ENCODE measurements around the gene CASP7. TPM values are rescaled to one million over a fixed set of nuclear protein-coding genes. Genes with fewer than 3 reads are reported as not detected.
"Not testable (repeated sequence)": the region's sequence is repeated elsewhere in the genome, so short reads cannot be mapped to it uniquely, and the experiment has no call there.

Gene CASP7
- polyA plus RNA-seq, 2 donors = 8.3 to 11.0 TPM

DNA sequence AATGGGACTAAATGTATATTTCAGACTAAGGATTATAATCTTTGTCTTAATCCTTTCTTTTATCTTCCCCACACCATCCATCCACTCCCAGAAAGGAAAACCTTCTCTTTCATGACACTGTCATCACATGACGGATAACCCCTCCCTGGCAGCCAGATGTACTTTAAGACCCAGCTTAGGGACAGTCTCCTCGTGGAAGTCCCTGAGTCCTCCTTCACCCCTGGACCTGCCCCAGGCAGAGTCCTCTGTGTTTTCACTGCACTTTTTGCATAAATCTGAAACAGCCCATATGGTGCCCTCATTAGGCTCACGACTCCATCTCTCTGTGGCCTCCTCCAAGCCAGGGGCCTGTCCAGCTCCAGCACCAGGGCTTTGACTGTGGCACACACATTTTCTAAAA, 31.9 kb upstream of the CASP7 start:
- WGBS, 2 donors = 76 to 80% methylated on average over 3 of the region's 3 CpGs
- peaks cover 0 to 2% of the 10 kb centered on the region in 2 donors for H3K4me1 ChIP-seq (ENCODE audit: control insufficient read depth in 2 of 2, insufficient read depth in 2 of 2, low read length in 1 of 2)
- no peak overlapping the region for H3K27ac ChIP-seq (ENCODE audit: low read depth in 2 of 2, low read length in 1 of 2)

DNA sequence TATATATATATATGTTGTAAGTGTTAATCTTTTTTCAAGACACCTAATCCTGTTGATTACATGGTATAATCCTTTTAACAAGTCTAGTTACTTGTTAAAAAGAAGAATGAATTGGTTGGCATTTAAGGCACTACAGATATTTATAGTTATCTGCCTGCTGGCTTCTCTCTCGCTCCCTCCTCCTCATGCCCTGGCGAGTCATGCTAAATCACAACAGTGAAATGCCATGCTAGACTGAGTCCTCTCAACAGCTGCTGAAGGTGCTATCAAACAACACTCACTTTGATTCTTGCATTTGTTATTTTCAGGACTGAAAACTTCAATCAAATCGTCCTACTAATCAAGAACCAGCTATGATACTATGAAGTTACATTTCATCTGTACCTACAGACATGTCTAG, 31.2 kb upstream of the CASP7 start:
- no peak overlapping the region for H3K27ac ChIP-seq (ENCODE audit: low read depth in 2 of 2, low read length in 1 of 2)
- no peaks in the 10 kb centered on the region for H3K27me3 ChIP-seq (ENCODE audit: control insufficient read depth in 1 of 2, insufficient read depth in 2 of 2, low read length in 2 of 2)
- H3K4me1 ChIP-seq (ENCODE audit: control insufficient read depth in 2 of 2, insufficient read depth in 2 of 2, low read length in 1 of 2) = peaks cover 0 to 2% of the 10 kb centered on the region in 2 donors
- H3K9me3 ChIP-seq (ENCODE audit: control insufficient read depth in 2 of 2, insufficient read depth in 1 of 2, low read depth in 1 of 2, low read length in 1 of 2) = no peaks in the 10 kb centered on the region
- 42 to 57% methylated on average over 3 of the region's 3 CpGs for WGBS, 2 donors
- no peak overlapping the region for H3K4me3 ChIP-seq (ENCODE audit: low read depth in 1 of 2, low read length in 2 of 2)
- no peaks in the 10 kb centered on the region for H3K36me3 ChIP-seq (ENCODE audit: control insufficient read depth in 2 of 2, insufficient read depth in 2 of 2, low read length in 1 of 2)

More for the DNA sequence above, 31.9 kb upstream of the CASP7 start:
- Histone ChIP-seq H3K27me3 (ENCODE audit: control insufficient read depth in 1 of 2, insufficient read depth in 2 of 2, low read length in 2 of 2) (no peaks in the 10 kb centered on the region), H3K4me3 (ENCODE audit: low read depth in 1 of 2, low read length in 2 of 2) (no peak overlapping the region), H3K9me3 (ENCODE audit: control insufficient read depth in 2 of 2, insufficient read depth in 1 of 2, low read depth in 1 of 2, low read length in 1 of 2) (no peaks in the 10 kb centered on the region), H3K36me3 (ENCODE audit: control insufficient read depth in 2 of 2, insufficient read depth in 2 of 2, low read length in 1 of 2) (no peaks in the 10 kb centered on the region)

DNA sequence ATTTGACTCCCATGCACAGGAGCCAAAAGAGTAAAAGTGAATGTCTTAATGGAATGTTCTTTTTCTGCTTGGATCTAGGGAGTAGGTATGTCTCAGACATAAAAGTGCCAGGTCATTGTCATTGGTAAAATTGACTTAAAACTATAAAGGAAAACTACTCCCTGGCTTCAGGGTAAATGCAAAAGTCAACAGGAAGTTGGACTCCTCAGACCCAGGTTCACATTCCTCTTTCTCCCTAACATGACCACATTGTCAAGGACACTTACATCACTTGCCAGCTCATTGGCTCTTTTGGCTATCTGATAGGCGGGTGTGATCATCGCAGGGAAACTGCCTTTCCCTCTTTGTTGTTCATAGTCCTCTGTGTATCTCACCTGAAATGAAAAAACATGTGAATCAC, 29.5 kb upstream of the CASP7 start:
- Histone ChIP-seq H3K4me3 (ENCODE audit: low read depth in 1 of 2, low read length in 2 of 2) (no peak overlapping the region), H3K9me3 (ENCODE audit: control insufficient read depth in 2 of 2, insufficient read depth in 1 of 2, low read depth in 1 of 2, low read length in 1 of 2) (no peaks in the 10 kb centered on the region), H3K36me3 (ENCODE audit: control insufficient read depth in 2 of 2, insufficient read depth in 2 of 2, low read length in 1 of 2) (no peaks in the 10 kb centered on the region), H3K27me3 (ENCODE audit: control insufficient read depth in 1 of 2, insufficient read depth in 2 of 2, low read length in 2 of 2) (no peaks in the 10 kb centered on the region), H3K4me1 (ENCODE audit: control insufficient read depth in 2 of 2, insufficient read depth in 2 of 2, low read length in 1 of 2) (peaks cover 0 to 2% of the 10 kb centered on the region in 2 donors), H3K27ac (ENCODE audit: low read depth in 2 of 2, low read length in 1 of 2) (no peak overlapping the region)
- 87 to 93% methylated on average over 2 of the region's 2 CpGs for WGBS, 2 donors

DNA sequence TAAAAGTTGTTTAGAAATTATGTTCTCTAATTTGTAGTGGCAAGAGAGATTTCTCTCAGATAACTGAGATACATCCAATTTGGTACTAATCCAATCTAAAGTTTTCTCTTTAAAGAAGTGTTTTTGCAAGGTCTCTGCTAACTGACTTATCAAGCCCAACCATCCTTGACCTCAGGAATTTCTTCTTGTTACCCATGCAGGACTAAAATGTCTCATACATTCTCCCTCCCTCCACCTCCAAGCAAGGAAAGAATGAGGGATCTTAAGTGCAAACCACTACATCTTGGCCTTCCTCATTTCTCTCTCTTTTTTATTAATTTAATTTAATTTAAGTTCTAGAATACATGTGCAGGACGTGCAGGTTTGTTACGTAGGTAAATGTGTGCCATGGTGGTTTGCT, 28.7 kb upstream of the CASP7 start:
- Histone ChIP-seq H3K4me1 (ENCODE audit: control insufficient read depth in 2 of 2, insufficient read depth in 2 of 2, low read length in 1 of 2) (peaks cover 0 to 2% of the 10 kb centered on the region in 2 donors), H3K9me3 (ENCODE audit: control insufficient read depth in 2 of 2, insufficient read depth in 1 of 2, low read depth in 1 of 2, low read length in 1 of 2) (no peaks in the 10 kb centered on the region), H3K36me3 (ENCODE audit: control insufficient read depth in 2 of 2, insufficient read depth in 2 of 2, low read length in 1 of 2) (no peaks in the 10 kb centered on the region), H3K27me3 (ENCODE audit: control insufficient read depth in 1 of 2, insufficient read depth in 2 of 2, low read length in 2 of 2) (no peaks in the 10 kb centered on the region), H3K27ac (ENCODE audit: low read depth in 2 of 2, low read length in 1 of 2) (no peak overlapping the region), H3K4me3 (ENCODE audit: low read depth in 1 of 2, low read length in 2 of 2) (no peak overlapping the region)
- WGBS, 2 donors = 94 to 96% methylated on average over 2 of the region's 2 CpGs

DNA sequence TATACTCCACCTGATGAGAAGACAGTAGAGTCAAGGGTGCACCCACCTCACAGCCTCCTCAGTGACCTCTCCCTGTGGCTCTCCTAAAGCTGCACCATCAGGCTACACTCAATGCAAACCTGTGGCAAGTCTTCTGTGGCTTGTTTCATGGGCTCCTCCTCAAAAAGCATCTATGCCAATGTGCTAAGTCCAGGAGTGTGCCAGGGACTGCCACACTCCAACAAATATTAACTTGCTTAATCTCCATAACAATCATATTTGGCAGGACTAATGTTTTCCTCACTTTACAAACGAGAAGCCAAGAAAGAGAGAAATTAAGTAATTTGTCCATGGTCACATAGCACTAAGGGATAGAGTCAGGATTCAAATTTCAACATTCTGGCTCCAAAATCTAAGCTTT, 27.8 kb upstream of the CASP7 start:
- Histone ChIP-seq H3K27me3 (ENCODE audit: control insufficient read depth in 1 of 2, insufficient read depth in 2 of 2, low read length in 2 of 2) (no peaks in the 10 kb centered on the region), H3K9me3 (ENCODE audit: control insufficient read depth in 2 of 2, insufficient read depth in 1 of 2, low read depth in 1 of 2, low read length in 1 of 2) (no peaks in the 10 kb centered on the region)

DNA sequence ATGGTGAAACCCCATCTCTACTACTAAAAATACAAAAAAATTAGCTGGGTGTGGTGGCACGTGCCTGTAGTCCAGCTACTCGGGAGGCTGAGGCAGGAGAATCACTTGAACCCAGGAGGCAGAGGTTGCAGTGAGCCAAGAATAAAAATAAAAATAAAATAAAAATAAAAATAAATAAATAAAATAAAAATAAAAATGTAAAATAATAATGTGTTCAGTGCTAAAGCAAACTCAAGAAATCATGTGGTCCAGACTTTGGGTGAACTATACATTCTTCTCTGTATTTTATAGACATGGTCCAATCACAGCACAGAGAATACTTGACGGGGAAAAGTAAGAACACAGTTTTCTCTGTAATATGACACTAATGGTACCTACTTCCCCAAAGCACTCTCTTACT, 27.3 kb upstream of the CASP7 start:
- H3K4me1 ChIP-seq (ENCODE audit: control insufficient read depth in 2 of 2, insufficient read depth in 2 of 2, low read length in 1 of 2); H3K9me3 ChIP-seq (ENCODE audit: control insufficient read depth in 2 of 2, insufficient read depth in 1 of 2, low read depth in 1 of 2, low read length in 1 of 2); H3K27ac ChIP-seq (ENCODE audit: low read depth in 2 of 2, low read length in 1 of 2); H3K27me3 ChIP-seq (ENCODE audit: control insufficient read depth in 1 of 2, insufficient read depth in 2 of 2, low read length in 2 of 2); H3K36me3 ChIP-seq (ENCODE audit: control insufficient read depth in 2 of 2, insufficient read depth in 2 of 2, low read length in 1 of 2); H3K4me3 ChIP-seq (ENCODE audit: low read depth in 1 of 2, low read length in 2 of 2): not testable (repeated sequence)
- WGBS, 2 donors = 83 to 90% methylated on average over 3 of the region's 3 CpGs

More for the DNA sequence above, 27.8 kb upstream of the CASP7 start:
- H3K36me3 ChIP-seq (ENCODE audit: control insufficient read depth in 2 of 2, insufficient read depth in 2 of 2, low read length in 1 of 2) = no peaks in the 10 kb centered on the region
- WGBS, 2 donors = 26 to 30% methylated on average over 1 of the region's 1 CpG
- H3K4me1 ChIP-seq (ENCODE audit: control insufficient read depth in 2 of 2, insufficient read depth in 2 of 2, low read length in 1 of 2) = peaks cover 0 to 2% of the 10 kb centered on the region in 2 donors
- no peak overlapping the region for H3K27ac ChIP-seq (ENCODE audit: low read depth in 2 of 2, low read length in 1 of 2)
- H3K4me3 ChIP-seq (ENCODE audit: low read depth in 1 of 2, low read length in 2 of 2) = no peak overlapping the region

DNA sequence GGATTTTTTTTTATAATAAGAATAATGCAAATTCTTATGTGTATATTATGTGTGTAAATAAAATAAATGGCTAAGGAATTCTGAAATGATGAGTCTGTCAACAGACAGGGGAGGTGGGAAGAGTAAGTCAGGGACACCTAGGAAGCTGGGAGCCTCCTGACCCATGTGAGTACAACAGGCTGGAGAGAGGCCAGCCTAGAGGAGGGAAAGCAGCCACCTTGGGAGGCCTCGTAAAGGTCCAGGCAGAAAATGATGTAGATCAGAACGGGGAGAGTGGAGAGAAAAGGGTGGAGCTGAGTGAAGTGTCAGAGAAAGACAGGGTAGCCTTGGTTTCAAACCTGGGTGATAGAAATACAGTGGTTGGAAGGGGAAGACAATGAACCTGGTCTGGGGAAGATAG, 22.8 kb upstream of the CASP7 start:
- no peaks in the 10 kb centered on the region for H3K36me3 ChIP-seq (ENCODE audit: control insufficient read depth in 2 of 2, insufficient read depth in 2 of 2, low read length in 1 of 2)
- H3K27ac ChIP-seq (ENCODE audit: low read depth in 2 of 2, low read length in 1 of 2) = no peak overlapping the region
- 65 to 84% methylated on average over 2 of the region's 2 CpGs for WGBS, 2 donors
- H3K4me1 ChIP-seq (ENCODE audit: control insufficient read depth in 2 of 2, insufficient read depth in 2 of 2, low read length in 1 of 2) = no peaks in the 10 kb centered on the region
- H3K9me3 ChIP-seq (ENCODE audit: control insufficient read depth in 2 of 2, insufficient read depth in 1 of 2, low read depth in 1 of 2, low read length in 1 of 2) = no peaks in the 10 kb centered on the region
- peaks cover 0 to 2% of the 10 kb centered on the region in 2 donors for H3K27me3 ChIP-seq (ENCODE audit: control insufficient read depth in 1 of 2, insufficient read depth in 2 of 2, low read length in 2 of 2)
- no peak overlapping the region for H3K4me3 ChIP-seq (ENCODE audit: low read depth in 1 of 2, low read length in 2 of 2)

DNA sequence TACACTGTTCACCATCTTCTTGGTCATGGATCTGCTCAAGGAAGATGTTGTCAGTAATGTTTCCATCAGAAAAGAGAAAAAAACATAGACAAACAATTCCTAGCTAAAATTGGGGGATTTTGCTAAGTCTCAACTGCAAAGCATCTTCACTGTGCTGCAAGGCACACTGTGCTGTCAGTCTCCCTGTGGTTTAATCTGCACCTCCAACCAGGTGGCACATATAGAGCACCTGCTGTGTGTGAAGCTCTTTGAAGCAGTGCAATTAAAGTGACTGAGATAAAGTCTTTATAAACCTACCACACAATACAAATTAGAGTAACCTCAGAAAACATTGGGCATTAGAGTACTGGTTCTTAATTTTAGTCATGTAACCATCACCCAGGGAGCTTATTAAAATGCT, 22.2 kb upstream of the CASP7 start:
- no peaks in the 10 kb centered on the region for H3K4me1 ChIP-seq (ENCODE audit: control insufficient read depth in 2 of 2, insufficient read depth in 2 of 2, low read length in 1 of 2)
- H3K4me3 ChIP-seq (ENCODE audit: low read depth in 1 of 2, low read length in 2 of 2) = no peak overlapping the region
- no peaks in the 10 kb centered on the region for H3K9me3 ChIP-seq (ENCODE audit: control insufficient read depth in 2 of 2, insufficient read depth in 1 of 2, low read depth in 1 of 2, low read length in 1 of 2)
- no peak overlapping the region for H3K27ac ChIP-seq (ENCODE audit: low read depth in 2 of 2, low read length in 1 of 2)
- H3K36me3 ChIP-seq (ENCODE audit: control insufficient read depth in 2 of 2, insufficient read depth in 2 of 2, low read length in 1 of 2) = no peaks in the 10 kb centered on the region
- peaks cover 0 to 2% of the 10 kb centered on the region in 2 donors for H3K27me3 ChIP-seq (ENCODE audit: control insufficient read depth in 1 of 2, insufficient read depth in 2 of 2, low read length in 2 of 2)

DNA sequence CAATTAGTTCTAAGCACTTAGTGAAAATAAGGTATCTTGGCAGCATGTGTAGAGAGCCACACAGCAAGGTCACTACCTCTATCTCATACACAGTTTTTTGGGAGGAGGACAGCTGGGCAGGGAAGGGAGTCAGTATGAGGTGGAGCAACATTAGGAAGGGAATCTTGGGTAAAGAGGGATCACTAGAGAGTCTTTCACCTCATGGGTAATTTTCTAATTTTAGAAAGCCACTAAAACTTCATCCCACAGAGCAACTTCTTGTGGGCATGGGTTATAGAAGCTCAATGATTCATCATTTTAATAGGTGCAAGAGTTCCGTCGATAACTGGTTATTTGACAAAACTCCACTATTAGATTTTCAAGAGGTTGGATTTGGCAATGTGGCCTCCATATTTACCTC, 18.4 kb upstream of the CASP7 start:
- peaks cover 0 to 2% of the 10 kb centered on the region in 2 donors for H3K27me3 ChIP-seq (ENCODE audit: control insufficient read depth in 1 of 2, insufficient read depth in 2 of 2, low read length in 2 of 2)
- WGBS, 2 donors = 90 to 95% methylated on average over 2 of the region's 2 CpGs
- H3K27ac ChIP-seq (ENCODE audit: low read depth in 2 of 2, low read length in 1 of 2) = no peak overlapping the region
- H3K4me1 ChIP-seq (ENCODE audit: control insufficient read depth in 2 of 2, insufficient read depth in 2 of 2, low read length in 1 of 2) = peaks cover 0 to 1% of the 10 kb centered on the region in 2 donors
- no peaks in the 10 kb centered on the region for H3K36me3 ChIP-seq (ENCODE audit: control insufficient read depth in 2 of 2, insufficient read depth in 2 of 2, low read length in 1 of 2)
- H3K9me3 ChIP-seq (ENCODE audit: control insufficient read depth in 2 of 2, insufficient read depth in 1 of 2, low read depth in 1 of 2, low read length in 1 of 2) = no peaks in the 10 kb centered on the region
- no peak overlapping the region for H3K4me3 ChIP-seq (ENCODE audit: low read depth in 1 of 2, low read length in 2 of 2)

DNA sequence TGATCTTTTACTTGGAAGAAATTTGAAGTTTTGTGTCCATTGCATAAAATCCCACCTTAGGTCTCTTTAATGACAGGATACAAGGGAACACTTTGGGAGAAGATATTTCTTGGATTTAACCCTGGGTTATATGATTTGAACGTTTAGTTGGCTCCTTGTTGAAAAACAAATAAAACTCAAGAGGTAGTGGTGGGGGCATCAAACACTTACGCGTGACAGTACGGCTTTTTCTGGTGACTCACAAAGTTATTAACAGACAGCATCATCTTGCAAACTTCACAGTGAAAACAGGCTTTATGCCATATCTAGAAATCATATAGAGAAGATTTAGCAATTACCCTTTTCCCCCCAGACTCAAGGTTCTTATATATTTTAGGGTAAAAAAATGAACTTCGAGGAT, 16.6 kb upstream of the CASP7 start:
- 71 to 75% methylated on average over 5 of the region's 5 CpGs for WGBS, 2 donors
- H3K4me1 ChIP-seq (ENCODE audit: control insufficient read depth in 2 of 2, insufficient read depth in 2 of 2, low read length in 1 of 2) = peaks cover 0 to 3% of the 10 kb centered on the region in 2 donors
- H3K4me3 ChIP-seq (ENCODE audit: low read depth in 1 of 2, low read length in 2 of 2) = no peak overlapping the region
- H3K27me3 ChIP-seq (ENCODE audit: control insufficient read depth in 1 of 2, insufficient read depth in 2 of 2, low read length in 2 of 2) = no peaks in the 10 kb centered on the region
- no peaks in the 10 kb centered on the region for H3K9me3 ChIP-seq (ENCODE audit: control insufficient read depth in 2 of 2, insufficient read depth in 1 of 2, low read depth in 1 of 2, low read length in 1 of 2)
- H3K36me3 ChIP-seq (ENCODE audit: control insufficient read depth in 2 of 2, insufficient read depth in 2 of 2, low read length in 1 of 2) = no peaks in the 10 kb centered on the region
- no peak overlapping the region for H3K27ac ChIP-seq (ENCODE audit: low read depth in 2 of 2, low read length in 1 of 2)
